IPS-NIHi11 (cell line): ENCODE results near the gene EHMT1.

Experiments
- DNase-seq: peaks from one replicate; pipeline ENCODE4 v3.0.0; 2012; ENCODE audit warnings: mixed read lengths, low spot score

EHMT1 gene

DNA sequence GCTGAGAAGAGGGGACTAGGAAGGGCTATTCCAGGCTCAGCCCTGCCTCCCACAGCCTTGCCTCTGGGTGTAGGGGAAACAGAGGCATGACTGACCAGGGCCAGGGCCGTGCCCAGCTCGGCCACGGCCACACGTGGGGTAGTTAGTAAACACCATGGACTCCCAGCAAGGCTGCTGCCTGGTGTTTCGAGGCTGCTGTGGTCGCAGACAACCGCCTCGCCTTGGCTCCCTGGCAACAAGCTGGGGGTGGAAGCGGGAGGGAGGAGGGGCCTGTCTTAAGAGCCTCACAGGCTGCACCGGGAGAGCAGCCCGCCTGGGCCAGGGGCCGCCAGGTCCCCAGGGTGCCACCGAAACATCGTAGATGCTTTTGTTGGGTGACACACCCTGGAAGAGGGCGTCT is 168.6 kb downstream of the EHMT1 start:
- no peak for DNase-seq

DNA sequence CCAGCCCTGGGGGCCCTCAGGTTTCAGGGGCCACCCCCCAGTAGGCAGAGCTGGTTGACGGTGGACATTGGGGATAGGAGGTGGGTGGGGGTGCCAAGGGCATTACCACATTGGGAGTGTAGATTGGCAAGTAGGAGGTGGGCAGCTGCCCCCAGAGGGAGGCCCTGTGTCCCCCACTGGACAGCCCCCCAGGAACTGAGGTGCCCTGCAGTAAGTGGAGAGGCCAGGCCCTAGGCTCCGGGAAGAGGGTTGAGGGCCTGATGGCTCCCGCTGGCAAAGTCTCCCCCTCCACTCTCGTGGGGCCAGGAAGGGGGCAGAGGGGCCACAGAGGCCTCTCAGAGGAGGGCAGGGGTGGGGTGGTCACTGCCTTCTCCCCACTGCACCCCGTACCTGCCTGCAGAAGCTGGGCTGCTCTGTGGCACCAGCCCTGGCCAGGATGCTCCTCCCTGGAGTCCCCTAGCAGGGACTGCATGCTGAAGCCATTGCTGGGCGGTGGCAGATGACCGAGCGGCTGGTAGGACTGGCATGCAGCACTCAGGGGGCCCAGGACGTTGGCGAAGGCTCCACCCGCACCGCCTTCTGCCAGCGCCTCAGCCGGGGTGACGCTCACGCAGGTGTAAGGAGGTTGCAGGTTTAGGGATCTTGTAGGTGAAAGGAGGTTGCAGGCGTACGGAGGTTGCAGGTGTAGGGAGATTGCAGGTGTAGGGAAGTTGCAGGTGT is 169.1 kb downstream of the EHMT1 start:
- DNase-seq = no peak

DNA sequence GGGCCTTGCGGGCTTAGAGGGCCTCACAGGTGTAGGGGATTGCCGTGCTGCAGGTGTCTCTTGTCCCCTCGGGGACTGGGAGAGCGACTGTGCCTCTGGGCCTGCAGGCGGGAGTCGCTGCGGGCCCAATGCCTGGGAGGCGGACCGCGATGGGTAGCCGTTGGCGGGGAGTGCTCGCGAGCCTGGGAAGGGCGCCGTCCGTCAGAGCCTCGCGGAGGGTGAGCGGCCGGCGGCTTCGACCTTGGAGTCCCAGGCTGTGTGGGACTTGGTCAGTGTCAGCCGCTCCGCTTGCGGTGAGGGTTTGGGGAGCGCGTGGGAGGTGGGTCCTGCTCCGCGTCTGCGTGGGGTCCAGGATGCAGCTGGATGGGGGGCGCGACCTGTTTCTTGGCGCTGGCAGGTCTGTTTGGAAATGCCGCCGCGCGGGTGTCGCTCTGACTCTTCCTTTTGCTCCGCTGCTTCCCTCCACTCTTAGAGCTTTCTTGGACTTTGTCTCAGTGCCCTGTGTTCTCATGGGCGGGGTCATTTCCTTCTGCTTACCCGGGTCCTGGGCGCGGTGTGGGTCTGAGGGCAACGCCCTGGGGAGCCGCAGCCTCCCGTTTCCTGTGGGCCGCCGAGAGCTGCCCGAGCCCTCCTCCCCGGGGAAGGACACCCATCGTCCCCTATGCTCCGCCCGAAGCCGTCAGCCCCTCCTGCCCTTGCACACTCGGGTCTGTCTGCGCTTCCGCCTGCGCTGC is 169.9 kb downstream of the EHMT1 start:
- DNase-seq = no peak

GRCh38 chr9:137789295-137789895 is 170.6 kb downstream of the EHMT1 start:
- DNase-seq = no peak

GRCh38 chr9:137791947-137792346 is 173.1 kb downstream of the EHMT1 start:
- no peak for DNase-seq

DNA sequence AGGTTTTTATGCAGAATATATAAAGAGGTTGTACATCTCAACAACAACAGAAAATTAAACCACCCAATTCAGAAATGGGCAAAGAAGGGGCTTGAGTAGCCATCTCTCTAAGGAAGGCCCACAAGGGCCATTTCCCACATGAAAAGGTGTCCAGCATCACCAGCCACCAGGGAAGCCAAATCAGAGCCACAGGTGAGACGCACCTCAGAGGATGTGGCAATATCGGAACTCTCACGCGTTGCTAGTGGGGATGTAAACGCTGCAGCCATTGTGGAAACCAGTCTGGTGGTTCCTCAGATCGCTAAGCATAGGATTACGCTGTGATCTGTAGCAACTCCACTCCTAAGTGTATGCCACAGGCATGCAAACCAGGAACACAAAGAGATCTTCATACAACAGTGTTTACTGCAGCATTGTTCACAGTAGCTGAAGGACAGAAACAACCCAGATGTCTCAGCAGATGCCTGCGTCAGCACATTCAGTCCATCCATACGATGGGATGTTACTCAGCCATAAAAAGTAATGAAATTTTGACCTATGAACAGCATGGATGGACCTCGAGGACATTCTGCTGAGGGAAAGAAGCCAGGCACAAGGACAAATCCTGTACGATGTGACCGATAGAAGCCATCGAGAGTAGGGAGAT is 174.5 kb downstream of the EHMT1 start:
- no peak for DNase-seq

GRCh38 chr9:137795156-137795666 is 176.4 kb downstream of the EHMT1 start:
- DNase-seq = no peak

DNA sequence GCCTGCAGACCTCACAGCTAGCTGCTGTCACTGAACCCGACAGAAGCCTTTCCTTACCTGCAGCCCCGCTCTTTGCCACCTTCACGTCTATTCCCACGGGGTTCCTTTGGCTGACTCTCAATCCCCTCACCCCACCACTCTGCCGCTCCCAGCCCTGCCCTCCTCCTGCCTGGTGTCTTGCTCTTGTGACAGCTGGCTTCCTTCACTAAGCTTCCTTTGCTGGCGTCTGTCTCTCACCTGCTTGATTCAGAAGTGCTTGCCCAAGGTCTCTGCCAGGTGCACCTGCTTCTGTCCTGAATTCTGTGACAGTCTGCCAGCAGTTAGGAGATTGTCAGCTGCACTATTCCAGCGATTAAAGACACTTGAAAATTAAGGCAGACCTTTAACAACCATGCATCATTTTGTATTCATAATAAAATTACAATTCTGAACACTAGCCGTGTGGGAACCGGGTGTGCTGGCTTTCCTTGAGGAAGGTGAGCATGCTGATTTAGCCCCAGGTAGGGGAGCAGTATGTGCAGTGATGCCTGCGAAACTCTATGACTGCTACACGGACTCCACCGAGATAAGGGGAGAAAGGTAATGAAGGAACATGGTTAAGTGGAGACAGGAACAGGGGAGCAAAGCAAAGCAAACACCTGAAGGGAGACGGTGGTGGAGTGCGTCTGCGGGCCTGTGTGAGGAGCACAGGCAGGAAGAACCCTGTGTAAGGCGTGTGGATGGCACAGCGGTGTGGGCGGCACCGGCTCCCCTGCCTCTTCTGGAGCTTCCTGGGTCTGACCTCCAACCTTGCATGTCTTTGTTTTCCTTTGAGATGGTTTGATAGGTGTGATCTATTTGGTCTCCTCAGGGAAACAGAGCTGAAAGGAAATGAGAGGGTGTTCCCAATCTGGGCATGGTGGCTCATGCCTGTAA is 178.7 kb downstream of the EHMT1 start:
- DNase-seq = no peak

GRCh38 chr9:137798142-137798541 is 179.3 kb downstream of the EHMT1 start:
- no peak for DNase-seq

- DNase-seq = no peak
Measured at GRCh38 chr9:137798901-137799629, 180.3 kb downstream of the EHMT1 start.

- DNase-seq = no peak
Measured at GRCh38 chr9:137799630-137799983, 180.8 kb downstream of the EHMT1 start.

GRCh38 chr9:137800196-137801022 is 181.6 kb downstream of the EHMT1 start:
- no peak for DNase-seq

GRCh38 chr9:137801023-137801319 is 182.2 kb downstream of the EHMT1 start:
- DNase-seq = no peak

DNA sequence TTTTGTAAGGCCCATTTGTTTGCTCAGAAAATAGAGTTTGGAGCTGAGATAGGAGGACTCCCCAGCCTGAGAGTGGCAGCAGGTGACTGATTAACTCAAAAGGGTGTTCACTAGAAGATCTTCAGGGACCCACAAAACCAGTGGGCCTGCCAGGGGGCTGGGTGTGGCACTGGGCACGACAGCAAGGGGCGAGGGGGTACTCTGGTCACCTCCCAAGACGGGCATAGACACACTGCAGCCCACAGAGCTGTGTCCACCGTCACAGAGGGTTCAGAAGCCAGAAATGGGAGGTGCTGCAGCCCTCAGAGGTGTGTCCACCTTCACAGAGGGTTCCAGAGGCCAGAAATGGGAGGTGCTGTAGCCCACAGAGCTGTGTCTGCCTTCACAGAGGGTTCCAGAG is 183.2 kb downstream of the EHMT1 start:
- no peak for DNase-seq

DNA sequence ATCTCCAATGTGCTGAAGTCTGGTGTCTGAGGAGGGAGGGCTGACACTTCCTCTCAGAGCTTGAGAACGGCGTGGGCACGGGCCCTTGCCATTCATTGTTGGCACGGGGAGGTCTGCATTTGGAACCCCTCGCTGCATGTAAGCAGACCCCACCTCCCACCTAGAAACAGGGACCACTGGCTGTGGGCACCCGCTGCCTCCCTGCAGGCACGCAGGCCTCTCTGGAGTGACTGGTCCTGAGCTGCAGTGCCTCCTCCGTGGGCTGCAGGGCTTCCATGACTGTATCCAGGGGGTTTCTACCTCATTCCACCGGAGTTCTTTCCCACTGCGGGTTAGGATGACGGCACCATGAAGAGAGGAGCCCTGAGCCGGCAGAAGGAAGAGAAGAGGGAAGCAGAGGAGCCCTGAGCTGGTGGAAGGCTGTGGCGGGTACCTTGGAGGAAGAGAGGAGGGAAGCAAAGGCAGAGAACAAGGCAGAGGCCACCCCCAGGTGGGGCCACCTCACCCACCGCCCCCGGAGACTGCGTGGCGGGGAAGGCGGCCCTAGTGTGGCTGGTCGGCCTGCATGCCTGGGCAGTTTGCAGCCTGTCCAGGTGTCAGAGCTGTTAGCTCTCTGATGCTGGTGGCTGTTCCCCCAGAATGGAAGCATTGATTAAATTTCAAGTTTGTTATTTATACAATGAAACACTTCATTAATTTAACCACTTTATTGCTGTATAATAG is 183.9 kb downstream of the EHMT1 start:
- no peak for DNase-seq

DNA sequence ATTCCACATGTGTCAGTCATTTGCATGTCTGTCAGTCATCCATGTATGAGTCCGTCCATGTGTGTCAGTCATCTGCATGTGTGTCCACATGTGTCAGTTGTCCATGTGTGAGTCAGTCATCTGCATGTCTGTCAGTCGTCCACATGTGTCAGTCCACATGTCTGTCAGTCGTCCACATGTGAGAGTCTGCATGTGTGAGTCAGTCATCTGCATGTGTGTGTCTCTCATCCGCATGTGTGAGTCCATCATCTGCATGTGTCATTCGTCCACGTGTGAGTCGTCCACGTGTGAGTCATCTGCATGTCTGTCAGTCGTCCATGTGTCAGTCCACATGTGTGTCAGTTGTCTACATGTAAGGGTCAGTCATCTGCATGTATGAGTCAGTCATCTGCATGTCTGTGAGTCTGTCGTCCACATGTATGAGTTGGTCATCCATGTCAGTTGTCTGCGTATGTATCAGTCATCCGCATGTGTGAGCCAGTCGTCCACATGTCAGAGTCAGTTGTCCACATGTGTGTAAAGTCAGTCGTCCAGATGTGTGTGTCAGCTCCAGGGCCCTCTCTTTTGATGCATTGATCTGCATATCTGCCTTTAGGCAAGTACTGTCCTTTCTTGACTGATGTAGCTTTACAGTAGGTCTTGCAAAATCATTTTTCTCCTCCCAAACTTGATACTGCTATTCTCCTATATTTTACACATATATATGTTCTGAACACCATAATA is 186.3 kb downstream of the EHMT1 start:
- no peak for DNase-seq

DNA sequence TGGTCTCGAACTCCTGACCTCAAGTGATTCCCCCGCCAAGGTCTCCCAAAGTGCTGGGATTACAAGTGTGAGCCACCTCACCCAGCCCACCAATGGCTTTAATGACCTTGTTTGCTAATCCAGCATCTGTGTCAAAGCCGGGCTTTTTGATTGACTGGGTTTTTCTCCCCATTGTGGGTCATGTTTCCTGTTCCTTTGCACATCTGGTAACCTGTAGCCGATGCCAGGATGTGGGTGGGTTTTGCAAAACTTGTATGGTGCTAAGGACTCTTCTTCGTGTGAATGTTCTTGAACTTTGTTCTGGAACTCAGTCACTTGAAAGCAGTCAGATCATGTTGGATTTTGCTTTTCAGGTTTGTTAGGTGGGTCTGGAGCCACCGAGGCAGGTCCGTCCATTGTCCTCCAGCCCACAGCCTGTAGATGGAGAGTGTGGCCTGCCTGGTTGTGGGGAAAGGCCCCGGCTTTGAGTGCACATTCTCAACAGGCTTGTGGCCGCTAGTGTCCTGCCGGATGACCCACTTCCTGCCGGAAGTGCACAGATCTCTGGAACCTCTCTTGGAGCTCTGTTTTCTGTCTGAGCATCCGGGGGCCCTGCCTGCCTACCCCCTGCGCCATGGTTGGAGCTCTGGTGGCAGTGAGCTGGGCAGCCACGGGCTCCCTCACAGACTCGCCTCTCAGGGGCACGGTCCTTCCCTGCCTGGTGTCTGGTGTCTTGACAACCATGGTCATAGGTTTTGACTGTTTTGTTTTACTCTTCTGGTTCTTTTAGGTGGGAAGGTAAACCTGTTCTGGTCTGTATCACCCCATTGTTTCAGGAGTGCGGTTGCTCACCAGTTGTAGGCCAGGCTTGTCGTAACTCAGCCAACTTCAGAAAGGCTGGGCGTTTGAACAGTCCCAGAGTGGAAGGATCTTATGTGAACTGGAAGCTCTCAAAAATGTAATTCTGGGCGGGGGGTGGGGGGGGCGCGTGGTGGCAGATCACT is 189.2 kb downstream of the EHMT1 start:
- DNase-seq = no peak
